Breast epithelium (tissue), 3 donors: ENCODE results near the gene GNPTG.

Source experiments
- POLR2A ChIP-seq: fragments of 450-650 bp; IDR thresholded peaks from one replicate; pipeline ENCODE4 v1.6.1; 2016; ENCODE audit warnings: antibody characterized with exemption, mild to moderate bottlenecking, moderate library complexity
- POLR2AphosphoS5 ChIP-seq, 3 donors: sonication (generic); formaldehyde crosslinking; IDR thresholded peaks; one replicate each; pipeline ENCODE4 v1.6.1; 2017; ENCODE audit warnings: antibody characterized with exemption in 3 of 3
- TF ChIP-seq, protein P1 (sequence below), 3 donors: fragments of 450-650 bp; IDR thresholded peaks; one replicate each; pipeline ENCODE4 v1.5.1; 2016 to 2017; ENCODE audit warnings: antibody characterized with exemption in 3 of 3, mild to moderate bottlenecking in 3 of 3, moderate library complexity in 3 of 3

DNA sequence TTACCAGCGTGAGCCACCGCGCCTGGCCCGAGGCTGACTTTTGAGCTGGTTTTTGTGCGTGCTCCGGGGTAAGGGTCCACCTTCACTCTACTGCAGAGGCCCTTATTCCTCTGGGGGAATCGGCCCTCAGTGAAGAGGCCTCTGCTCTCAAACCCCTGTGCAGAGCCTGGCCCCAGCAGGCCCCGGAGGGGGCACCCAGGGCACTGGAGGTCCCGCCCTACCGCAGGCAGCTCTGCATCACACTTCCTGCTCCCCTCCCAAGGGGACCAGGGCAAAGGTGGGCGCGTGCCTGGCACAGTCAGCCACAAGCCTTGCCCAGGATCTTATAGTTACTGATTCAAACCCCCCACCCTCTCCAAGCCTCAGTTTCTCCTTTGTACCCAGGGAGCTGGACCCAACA is 45.9 kb upstream of the GNPTG start:
- TF ChIP-seq, protein P1, sequence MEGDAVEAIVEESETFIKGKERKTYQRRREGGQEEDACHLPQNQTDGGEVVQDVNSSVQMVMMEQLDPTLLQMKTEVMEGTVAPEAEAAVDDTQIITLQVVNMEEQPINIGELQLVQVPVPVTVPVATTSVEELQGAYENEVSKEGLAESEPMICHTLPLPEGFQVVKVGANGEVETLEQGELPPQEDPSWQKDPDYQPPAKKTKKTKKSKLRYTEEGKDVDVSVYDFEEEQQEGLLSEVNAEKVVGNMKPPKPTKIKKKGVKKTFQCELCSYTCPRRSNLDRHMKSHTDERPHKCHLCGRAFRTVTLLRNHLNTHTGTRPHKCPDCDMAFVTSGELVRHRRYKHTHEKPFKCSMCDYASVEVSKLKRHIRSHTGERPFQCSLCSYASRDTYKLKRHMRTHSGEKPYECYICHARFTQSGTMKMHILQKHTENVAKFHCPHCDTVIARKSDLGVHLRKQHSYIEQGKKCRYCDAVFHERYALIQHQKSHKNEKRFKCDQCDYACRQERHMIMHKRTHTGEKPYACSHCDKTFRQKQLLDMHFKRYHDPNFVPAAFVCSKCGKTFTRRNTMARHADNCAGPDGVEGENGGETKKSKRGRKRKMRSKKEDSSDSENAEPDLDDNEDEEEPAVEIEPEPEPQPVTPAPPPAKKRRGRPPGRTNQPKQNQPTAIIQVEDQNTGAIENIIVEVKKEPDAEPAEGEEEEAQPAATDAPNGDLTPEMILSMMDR (IDR thresholded peaks at IDR 0.05) = no peak
- TF ChIP-seq POLR2A (no peak), POLR2AphosphoS5 (IDR thresholded peaks at IDR 0.05) (no peak)
